ENCODE data around the gene PCDH15.
A peak's percentile ranks its signal among the peaks of the same experiment; 100 is the strongest.
"Not testable (repeated sequence)": the region's sequence is repeated elsewhere in the genome, so short reads cannot be mapped to it uniquely, and the experiment has no call there.

The PCDH15 gene

GRCh38 chr10:54531296-54531695, 269.7 kb downstream of the PCDH15 start:
- DNase-seq, result no peak

DNA sequence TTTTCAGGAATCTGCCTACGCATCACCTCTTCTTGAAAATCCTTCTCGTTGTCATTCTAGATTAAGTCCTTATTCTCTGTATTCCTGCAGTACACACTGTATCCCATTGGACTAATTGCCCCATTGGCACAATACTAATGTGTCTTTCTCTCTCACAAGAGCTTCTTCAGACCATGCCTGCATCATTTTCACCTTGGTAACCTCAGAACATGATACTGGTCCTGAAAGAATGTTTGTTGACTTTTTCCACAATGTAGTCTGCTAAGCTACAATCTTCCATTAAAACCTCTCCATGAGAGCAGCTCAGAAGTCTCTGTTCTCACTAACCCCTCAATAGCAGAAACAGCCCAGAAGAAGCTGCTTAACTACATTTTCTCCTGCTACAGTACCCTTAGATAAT, 270.7 kb downstream of the PCDH15 start:
- no peak for DNase-seq

GRCh38 chr10:54525816-54526215, 275.2 kb downstream of the PCDH15 start:
- DNase-seq, result no peak

DNA sequence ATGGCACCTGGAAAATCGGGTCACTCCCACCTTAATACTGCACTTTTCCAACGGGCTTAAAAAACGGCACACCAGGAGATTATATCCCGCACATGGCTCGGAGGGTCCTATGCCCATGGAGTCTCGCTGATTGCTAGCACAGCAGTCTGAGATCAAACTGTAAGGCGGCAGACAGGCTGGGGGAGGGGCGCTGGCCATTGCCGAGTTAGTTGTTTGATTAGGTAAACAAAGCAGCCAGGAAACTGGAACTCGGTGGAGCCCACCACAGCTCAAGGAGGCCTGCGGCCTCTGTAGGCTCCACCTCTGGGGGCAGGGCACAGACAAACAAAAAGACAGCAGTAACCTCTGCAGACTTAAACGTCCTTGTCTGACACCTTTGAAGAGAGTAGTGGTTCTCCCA, 285.8 kb downstream of the PCDH15 start:
- not testable (repeated sequence) for DNase-seq

DNA sequence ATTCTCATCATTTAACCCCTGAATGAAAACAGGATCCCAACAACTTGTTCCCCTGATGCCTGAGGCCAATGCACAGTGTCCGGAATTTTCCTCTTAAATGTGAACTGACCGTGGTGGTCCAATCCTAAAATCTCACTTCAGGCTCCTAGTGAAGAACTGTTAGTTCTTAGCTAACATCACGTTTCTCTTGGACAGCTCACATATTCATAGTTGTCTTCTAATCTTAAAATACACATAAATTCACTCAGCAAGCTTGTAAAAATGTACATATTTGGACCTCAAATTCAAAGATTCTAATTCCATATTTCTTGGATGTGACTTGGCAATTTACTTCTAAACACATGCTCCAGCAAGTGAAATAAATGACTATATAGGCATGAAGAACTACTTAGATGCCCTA, 297.2 kb downstream of the PCDH15 start:
- no peak for DNase-seq

DNA sequence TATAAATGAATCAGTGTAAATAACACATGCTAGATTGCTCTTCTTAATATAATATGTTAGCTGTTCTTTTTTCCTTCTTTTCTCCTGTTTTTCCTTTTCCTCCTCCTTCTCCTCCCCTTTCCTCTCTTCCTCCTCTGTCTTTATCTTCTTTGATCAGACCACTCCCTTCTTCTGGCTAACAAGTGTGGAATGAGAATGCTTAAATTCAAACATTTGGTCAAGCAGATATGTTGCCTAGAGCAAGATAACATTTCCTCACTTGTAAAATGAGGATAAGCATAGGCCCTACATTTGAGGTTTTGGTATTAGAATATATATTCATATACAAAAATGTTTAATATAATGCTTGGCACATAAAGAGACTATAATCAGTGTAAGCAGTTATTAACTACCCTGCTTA, 299.1 kb downstream of the PCDH15 start:
- no peak for DNase-seq

GRCh38 chr10:54496852-54497251, 304.2 kb downstream of the PCDH15 start:
- no peak for DNase-seq

DNA sequence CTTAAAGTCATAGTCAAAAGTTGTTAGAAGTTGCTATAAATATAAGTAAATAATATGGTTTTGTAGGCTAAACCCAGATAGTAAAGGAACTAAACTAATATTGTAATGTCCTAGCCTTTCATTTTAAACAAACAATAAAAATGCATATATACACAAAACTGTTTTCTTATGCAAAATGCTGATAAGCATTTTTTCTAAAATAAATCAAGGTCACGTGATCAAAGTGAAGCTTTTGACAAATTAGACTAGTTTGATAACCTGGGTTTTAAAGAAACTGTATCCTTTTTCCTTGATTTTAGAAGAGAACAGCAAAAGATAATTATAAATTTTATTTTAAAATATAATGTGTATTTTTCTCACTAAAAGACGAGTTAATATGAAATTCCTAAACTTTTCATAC, 313.3 kb downstream of the PCDH15 start:
- DNase-seq, result no peak

- DNase-seq, result no peak
Observed at GRCh38 chr10:54485971-54486370, 315.1 kb downstream of the PCDH15 start.

DNA sequence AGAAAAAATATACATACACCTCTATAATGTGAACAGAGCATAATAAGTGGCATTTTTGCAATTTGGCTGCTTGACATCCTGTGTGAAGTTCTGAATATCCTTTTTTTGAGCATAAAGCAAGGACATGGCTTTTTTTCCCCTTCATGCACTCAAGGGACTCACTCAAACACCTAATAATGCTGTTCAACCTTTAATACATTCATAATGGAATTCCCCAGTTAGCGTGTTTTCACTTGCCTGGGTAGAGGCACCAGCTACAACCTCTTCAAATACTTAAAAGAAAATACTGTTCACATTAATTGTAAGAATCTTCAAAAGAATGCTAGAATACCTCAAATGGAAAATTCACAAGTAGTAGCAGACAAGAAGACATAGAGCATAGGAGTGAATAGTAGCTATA, 316.8 kb downstream of the PCDH15 start:
- no peak for DNase-seq

- DNase-seq, result no peak
Observed at GRCh38 chr10:54478601-54479000, 322.4 kb downstream of the PCDH15 start.

DNA sequence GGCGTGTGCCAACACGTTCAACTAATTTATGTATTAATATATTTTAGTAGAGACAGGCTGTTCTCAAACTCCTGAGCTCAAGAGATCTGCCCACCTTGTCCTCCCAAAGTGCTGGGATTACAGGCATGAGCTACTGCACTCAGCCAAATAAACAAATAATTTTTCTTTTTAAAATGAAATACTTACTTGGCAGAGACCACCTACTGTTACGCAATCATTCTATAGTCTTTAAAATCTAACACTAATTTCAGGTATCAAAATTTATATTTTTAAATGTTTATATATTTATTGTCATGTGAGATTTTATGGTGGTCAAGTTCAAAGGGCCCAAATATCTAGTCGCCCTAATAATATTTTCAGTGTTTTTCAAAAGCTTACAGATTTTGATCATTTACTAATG, 323.3 kb downstream of the PCDH15 start:
- no peak for DNase-seq

DNA sequence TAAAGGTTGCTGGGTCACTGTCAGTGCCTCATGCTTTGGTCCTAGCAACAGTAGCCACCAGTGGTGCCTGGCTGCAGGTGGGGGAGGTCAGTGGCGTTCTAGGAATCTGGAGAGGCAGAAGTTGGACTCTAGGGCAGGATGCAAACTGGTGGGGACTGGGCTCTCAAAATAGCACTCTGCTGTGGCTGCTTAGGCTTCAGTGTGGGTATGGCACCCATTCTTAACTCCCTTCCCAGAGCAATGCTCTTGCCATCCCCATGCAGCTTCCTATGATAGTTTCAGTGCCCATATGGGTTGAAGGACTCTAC, 330.8 kb downstream of the PCDH15 start:
- no peak for DNase-seq

- DNase-seq, result no peak
Observed at GRCh38 chr10:54469587-54470323, 331.3 kb downstream of the PCDH15 start.

GRCh38 chr10:54454271-54454670, 346.8 kb downstream of the PCDH15 start:
- no peak for DNase-seq

DNA sequence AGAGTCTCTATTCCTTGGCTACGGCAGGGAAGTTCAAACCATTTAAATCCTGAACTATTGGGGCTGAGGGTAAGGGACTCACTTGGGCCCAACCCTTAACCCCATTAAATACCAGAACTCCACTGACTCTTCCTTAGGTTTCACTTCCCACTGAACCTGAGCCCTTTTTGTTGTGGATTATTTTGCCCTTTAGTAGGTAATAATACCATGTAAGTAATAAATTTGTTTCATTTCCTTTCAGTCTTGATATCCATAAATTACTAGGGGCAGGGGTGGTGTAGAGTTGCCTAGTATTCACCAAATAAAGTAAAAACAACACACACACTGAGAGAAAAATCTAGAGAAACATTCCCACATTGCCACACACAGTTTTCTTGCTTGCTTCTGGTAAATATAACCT, 352.0 kb downstream of the PCDH15 start:
- DNase-seq, result no peak

DNA sequence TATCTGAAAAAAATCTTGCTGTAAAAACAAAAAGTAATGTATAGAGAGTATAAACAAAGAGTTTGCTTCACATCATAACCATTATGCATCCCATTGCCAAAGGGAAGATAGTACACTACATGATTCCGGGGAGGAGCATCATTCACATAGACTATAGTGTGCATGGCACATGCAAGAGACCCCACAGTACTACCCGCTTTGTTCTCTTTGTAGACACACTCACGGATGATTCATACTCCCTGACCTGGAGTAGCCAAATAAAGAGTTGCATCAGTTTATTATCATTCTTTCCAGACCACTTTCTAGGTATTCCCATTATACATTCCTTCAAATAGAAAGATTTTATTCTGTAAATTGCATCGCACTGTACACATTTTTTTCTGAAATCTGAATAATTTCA, 356.9 kb downstream of the PCDH15 start:
- no peak for DNase-seq

DNA sequence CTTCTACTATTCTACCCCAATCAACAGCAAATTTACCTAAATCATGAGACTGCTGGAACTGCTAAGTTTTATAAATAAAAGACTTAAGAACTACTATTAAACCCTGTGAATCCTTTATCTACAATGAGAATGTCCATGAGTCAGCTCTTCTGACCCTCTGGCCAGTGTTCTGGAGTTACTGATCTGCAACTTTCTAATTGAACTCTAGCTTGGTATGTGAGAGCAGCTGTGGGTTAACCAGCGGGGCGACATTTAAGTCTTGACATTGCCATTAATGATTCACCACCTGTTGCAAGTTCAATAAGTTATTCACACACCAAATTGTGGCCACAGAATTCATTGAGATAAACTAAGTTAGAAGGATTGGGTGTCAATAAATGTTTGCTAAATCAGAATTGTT, 359.8 kb downstream of the PCDH15 start:
- no peak for DNase-seq

- no peak for DNase-seq
Observed at GRCh38 chr10:54434782-54435181, 366.2 kb downstream of the PCDH15 start.

DNA sequence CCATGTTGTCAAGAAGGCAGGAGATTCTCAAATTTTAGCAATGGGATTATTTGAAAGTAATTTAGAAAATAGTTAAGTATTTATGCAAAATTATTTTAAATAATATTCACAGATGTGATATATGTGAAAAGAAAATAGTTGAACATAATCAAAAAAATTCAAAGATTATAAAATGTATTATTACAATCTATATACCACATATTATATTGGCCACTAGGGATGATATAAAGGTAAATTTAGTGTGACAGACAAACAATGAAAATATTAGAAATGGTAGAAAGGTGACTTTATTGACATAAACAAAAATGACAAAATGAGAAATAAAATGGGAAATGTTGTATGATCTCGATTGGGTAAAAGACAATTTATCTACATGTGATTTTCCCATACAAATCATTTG, 385.5 kb downstream of the PCDH15 start:
- no peak for DNase-seq

DNA sequence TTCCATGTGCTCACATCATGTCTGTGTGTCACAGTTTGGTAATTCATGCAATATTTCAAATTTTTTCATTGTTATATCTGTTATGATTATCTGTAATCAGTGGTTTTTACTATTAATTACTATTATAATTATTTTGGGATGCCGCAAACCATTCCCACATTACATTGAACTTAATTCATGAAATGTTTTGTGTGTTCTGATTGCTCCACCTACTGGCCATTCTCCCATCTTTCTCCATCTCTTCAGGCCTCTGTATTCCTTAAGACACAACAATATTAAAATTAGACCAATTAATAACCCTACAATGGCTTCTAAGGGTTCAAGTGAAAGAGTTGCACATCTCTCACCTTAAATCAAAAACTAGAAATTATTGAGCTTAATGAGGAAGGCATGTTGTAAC, 398.5 kb downstream of the PCDH15 start:
- peak; percentile 7 for DNase-seq

- no peak for DNase-seq
Observed at GRCh38 chr10:54396031-54396430, 405.0 kb downstream of the PCDH15 start.

DNA sequence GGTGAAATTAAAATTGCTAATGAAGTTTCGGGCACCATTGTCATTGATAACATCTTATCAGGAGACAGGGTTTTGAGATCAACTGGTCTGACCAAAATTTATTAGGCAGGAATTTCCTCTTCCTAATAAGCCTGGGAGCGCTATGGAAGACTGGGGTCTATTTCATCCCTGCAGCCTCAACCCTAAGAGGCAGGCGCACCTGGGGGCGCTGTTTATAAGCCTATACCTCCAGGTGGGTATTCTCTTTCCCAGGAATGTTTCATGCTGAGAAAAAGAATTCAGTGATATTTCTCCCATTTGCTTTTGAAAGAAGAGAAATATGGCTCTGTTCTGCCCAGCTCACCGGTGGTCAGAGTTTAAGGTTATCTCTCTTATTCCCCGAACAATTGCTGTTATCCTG, 406.4 kb downstream of the PCDH15 start:
- DNase-seq, result not testable (repeated sequence)

DNA sequence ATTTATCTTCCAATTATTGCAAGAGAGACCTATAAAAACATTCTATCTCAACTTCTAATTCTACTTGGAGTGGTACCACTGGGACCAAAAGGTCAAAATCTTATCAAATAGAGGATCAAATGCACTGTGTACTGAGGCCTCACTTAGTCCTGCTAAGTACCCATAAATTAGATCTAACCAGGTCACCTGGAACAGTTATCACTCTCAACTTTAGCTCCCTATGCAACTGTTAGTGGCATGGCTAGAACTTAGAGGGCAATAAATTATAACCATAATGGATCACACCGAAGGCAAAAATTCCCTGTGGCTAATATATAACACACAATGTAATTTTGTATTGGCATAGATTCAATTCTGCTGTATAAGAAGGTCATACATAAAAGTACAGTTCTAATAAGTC, 428.9 kb downstream of the PCDH15 start:
- DNase-seq, result no peak

DNA sequence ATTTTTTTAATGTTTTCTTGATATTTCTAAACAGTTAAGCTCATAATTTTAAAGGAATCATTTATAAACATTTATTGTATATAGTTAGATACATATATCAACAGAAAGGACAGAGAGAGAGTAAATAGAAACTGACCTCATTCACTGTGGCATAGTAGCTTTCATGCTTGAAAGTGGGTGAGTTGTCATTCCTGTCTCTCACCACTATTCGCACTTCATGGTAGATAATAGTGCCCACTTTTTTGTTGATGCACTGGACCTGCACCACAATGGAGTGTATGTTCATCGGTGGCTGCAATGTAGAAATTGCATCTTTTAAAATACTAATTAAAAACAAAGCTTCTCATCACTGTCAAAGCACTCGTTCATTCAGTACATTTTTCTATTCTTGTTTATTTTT, 432.0 kb downstream of the PCDH15 start:
- no peak for DNase-seq

GRCh38 chr10:54363390-54363789, 437.6 kb downstream of the PCDH15 start:
- DNase-seq, result no peak
